Measurements from ENCODE around the gene GNB1. TPM values are rescaled to one million over a fixed set of nuclear protein-coding genes. Genes with fewer than 3 reads are reported as not detected.

The GNB1 gene
- total RNA-seq, 1 experiment from 2014 or later, result 339 TPM

DNA sequence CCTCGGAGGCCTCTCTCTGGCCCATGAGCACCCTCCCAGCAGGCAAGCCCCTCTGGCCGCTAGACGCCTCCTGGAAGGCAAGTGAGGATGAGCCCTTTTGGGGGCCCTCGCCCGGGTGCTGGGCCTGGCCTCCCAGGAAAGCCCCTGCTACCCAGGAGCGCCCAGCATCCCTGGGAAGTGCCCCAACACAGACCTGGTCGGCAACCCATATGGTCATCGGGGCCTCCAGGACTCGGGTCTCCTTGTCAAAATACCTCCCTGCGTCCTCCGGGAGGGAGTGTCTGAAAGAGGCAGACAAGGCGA, 49.2 kb upstream of the GNB1 start:
- Mint-ChIP-seq H3K27me3 (ENCODE audit: low read depth) (no peaks in the 10 kb centered on the region), H3K4me1 (peaks cover 4% of the 10 kb centered on the region; the same call in 1 of the 2 replicates), H3K9me3 (peaks cover 5% of the 10 kb centered on the region), H3K27ac (no peak overlapping the region), H3K36me3 (no peaks in the 10 kb centered on the region), H3K4me3 (no peak overlapping the region)
- POLR2A ChIA-PET, result no interaction called here
- CTCF ChIA-PET, result no interaction called here
- no peak for TF ChIP-seq FOXJ3 (CRISPR knock-in tag; IDR thresholded peaks at IDR 0.05; ENCODE audit: borderline replicate concordance)
- TF ChIP-seq, protein P1, sequence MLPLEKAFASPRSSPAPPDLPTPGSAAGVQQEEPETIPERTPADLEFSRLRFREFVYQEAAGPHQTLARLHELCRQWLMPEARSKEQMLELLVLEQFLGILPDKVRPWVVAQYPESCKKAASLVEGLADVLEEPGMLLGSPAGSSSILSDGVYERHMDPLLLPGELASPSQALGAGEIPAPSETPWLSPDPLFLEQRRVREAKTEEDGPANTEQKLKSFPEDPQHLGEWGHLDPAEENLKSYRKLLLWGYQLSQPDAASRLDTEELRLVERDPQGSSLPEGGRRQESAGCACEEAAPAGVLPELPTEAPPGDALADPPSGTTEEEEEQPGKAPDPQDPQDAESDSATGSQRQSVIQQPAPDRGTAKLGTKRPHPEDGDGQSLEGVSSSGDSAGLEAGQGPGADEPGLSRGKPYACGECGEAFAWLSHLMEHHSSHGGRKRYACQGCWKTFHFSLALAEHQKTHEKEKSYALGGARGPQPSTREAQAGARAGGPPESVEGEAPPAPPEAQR (CRISPR knock-in tag; IDR thresholded peaks at IDR 0.05), result no peak
- no peak for TF ChIP-seq OVOL2 (CRISPR knock-in tag; IDR thresholded peaks at IDR 0.05; ENCODE audit: borderline replicate concordance)
- TF ChIP-seq RORB (CRISPR knock-in tag; IDR thresholded peaks at IDR 0.05), result no peak
- no peak for TF ChIP-seq EMX1 (CRISPR knock-in tag; IDR thresholded peaks at IDR 0.05)
- TF ChIP-seq, protein P2, sequence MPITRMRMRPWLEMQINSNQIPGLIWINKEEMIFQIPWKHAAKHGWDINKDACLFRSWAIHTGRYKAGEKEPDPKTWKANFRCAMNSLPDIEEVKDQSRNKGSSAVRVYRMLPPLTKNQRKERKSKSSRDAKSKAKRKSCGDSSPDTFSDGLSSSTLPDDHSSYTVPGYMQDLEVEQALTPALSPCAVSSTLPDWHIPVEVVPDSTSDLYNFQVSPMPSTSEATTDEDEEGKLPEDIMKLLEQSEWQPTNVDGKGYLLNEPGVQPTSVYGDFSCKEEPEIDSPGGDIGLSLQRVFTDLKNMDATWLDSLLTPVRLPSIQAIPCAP (CRISPR knock-in tag; IDR thresholded peaks at IDR 0.05), result no peak
- no peak for TF ChIP-seq IRF2 (CRISPR knock-in tag; IDR thresholded peaks at IDR 0.05; ENCODE audit: borderline replicate concordance, low read depth)
- TF ChIP-seq, protein P3, sequence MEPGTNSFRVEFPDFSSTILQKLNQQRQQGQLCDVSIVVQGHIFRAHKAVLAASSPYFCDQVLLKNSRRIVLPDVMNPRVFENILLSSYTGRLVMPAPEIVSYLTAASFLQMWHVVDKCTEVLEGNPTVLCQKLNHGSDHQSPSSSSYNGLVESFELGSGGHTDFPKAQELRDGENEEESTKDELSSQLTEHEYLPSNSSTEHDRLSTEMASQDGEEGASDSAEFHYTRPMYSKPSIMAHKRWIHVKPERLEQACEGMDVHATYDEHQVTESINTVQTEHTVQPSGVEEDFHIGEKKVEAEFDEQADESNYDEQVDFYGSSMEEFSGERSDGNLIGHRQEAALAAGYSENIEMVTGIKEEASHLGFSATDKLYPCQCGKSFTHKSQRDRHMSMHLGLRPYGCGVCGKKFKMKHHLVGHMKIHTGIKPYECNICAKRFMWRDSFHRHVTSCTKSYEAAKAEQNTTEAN (CRISPR knock-in tag; IDR thresholded peaks at IDR 0.05), result no peak
- TF ChIP-seq, protein P4, sequence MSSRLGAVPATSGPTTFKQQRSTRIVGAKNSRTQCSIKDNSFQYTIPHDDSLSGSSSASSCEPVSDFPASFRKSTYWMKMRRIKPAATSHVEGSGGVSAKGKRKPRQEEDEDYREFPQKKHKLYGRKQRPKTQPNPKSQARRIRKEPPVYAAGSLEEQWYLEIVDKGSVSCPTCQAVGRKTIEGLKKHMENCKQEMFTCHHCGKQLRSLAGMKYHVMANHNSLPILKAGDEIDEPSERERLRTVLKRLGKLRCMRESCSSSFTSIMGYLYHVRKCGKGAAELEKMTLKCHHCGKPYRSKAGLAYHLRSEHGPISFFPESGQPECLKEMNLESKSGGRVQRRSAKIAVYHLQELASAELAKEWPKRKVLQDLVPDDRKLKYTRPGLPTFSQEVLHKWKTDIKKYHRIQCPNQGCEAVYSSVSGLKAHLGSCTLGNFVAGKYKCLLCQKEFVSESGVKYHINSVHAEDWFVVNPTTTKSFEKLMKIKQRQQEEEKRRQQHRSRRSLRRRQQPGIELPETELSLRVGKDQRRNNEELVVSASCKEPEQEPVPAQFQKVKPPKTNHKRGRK (CRISPR knock-in tag; IDR thresholded peaks at IDR 0.05; ENCODE audit: borderline replicate concordance), result no peak
- TF ChIP-seq, protein P5, sequence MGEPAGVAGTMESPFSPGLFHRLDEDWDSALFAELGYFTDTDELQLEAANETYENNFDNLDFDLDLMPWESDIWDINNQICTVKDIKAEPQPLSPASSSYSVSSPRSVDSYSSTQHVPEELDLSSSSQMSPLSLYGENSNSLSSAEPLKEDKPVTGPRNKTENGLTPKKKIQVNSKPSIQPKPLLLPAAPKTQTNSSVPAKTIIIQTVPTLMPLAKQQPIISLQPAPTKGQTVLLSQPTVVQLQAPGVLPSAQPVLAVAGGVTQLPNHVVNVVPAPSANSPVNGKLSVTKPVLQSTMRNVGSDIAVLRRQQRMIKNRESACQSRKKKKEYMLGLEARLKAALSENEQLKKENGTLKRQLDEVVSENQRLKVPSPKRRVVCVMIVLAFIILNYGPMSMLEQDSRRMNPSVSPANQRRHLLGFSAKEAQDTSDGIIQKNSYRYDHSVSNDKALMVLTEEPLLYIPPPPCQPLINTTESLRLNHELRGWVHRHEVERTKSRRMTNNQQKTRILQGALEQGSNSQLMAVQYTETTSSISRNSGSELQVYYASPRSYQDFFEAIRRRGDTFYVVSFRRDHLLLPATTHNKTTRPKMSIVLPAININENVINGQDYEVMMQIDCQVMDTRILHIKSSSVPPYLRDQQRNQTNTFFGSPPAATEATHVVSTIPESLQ (CRISPR knock-in tag; IDR thresholded peaks at IDR 0.05), result no peak
- no peak for TF ChIP-seq ELF4 (CRISPR knock-in tag; IDR thresholded peaks at IDR 0.05; ENCODE audit: low read depth)
- no peak for TF ChIP-seq SP1 (CRISPR knock-in tag; conservative IDR thresholded peaks at IDR 0.05)
- TF ChIP-seq JAZF1 (CRISPR knock-in tag; IDR thresholded peaks at IDR 0.05), result no peak
- TF ChIP-seq, protein P6, sequence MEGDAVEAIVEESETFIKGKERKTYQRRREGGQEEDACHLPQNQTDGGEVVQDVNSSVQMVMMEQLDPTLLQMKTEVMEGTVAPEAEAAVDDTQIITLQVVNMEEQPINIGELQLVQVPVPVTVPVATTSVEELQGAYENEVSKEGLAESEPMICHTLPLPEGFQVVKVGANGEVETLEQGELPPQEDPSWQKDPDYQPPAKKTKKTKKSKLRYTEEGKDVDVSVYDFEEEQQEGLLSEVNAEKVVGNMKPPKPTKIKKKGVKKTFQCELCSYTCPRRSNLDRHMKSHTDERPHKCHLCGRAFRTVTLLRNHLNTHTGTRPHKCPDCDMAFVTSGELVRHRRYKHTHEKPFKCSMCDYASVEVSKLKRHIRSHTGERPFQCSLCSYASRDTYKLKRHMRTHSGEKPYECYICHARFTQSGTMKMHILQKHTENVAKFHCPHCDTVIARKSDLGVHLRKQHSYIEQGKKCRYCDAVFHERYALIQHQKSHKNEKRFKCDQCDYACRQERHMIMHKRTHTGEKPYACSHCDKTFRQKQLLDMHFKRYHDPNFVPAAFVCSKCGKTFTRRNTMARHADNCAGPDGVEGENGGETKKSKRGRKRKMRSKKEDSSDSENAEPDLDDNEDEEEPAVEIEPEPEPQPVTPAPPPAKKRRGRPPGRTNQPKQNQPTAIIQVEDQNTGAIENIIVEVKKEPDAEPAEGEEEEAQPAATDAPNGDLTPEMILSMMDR (IDR thresholded peaks at IDR 0.05), result no peak
- TF ChIP-seq ZNF138 (CRISPR knock-in tag; conservative IDR thresholded peaks at IDR 0.05), result no peak
- TF ChIP-seq TEAD4 (CRISPR knock-in tag; IDR thresholded peaks at IDR 0.05), result no peak
- DNase-seq (ENCODE audit: low spot score), result no peak
- no peak for ATAC-seq

DNA sequence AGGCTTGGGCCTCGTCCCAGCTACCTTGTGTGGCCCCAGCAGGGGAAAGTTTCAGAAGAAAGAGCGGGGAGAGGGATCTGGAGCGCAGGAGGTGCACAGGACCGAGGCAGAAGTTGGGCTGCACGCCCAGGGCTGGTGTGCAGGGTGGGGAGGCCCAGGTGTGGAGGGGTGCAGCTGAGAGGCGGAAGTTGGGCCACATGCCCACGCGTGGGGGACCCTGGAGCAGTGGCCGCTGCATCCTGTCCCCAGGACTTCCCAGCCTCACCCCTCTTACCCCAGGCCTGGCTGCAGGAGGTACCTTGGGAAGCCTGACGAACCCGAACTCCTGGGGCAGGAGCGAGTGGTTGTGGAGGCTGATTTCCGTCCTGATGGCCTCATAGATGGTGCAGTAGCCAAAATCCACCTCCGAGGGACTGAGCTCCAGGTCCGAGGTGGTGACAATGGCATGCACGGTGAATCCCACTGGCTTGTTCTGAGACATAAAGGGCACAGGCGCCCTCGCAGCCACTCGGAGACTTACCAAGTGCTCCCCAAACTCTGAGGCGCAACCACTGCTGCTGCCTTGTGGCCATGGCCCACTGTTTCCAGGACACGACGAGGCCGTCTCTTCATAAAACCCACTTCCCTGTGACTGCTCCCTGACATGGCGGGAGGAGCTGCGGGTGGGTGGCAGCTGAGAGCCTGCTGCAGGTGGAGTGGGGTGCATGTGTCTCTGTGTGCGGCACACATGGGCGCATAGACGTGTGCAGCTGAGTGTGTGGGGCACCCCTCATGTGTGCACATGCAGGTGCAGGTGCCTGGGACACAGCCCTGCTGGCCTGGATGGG, 48.6 kb upstream of the GNB1 start:
- CTCF ChIA-PET, result interaction anchor here (1.1 kb wide), 1 partner anchor 105 kb away, joined by 3 read pairs; no protein-coding TSS in a partner anchor
- peaks cover 6% of the 10 kb centered on the region for H3K9me3 Mint-ChIP-seq
- no peak overlapping the region for H3K4me3 Mint-ChIP-seq
- no peaks in the 10 kb centered on the region for H3K27me3 Mint-ChIP-seq (ENCODE audit: low read depth)
- no peak overlapping the region for H3K27ac Mint-ChIP-seq
- H3K4me1 Mint-ChIP-seq, result peaks cover 4% of the 10 kb centered on the region; the same call in 1 of the 2 replicates
- DNase-seq (ENCODE audit: low spot score) (no peak), ATAC-seq (no peak)
- POLR2A ChIA-PET, result no interaction called here
- H3K36me3 Mint-ChIP-seq, result no peaks in the 10 kb centered on the region; the same call in 1 of the 2 replicates
- no peak for TF ChIP-seq IRF2 (CRISPR knock-in tag; IDR thresholded peaks at IDR 0.05; ENCODE audit: borderline replicate concordance, low read depth)
- TF ChIP-seq, protein P7, sequence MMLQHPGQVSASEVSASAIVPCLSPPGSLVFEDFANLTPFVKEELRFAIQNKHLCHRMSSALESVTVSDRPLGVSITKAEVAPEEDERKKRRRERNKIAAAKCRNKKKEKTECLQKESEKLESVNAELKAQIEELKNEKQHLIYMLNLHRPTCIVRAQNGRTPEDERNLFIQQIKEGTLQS (CRISPR knock-in tag; conservative IDR thresholded peaks at IDR 0.05), result no peak
- TF ChIP-seq ESRRA (CRISPR knock-in tag; IDR thresholded peaks at IDR 0.05; ENCODE audit: borderline replicate concordance), result no peak
- no peak for TF ChIP-seq ZNF232 (CRISPR knock-in tag; IDR thresholded peaks at IDR 0.05)

Measured in WTC11 (cell line).